ENCODE measurements around the gene VTI1A. TPM values are rescaled to one million over a fixed set of nuclear protein-coding genes. Genes with fewer than 3 reads are reported as not detected.

Gene VTI1A
- total and polyA plus RNA-seq, 2 of the 8 experiments (the other 6 are each of a cell fraction or from before 2014, with no cell fraction given), result 6.0 to 20.0 TPM

DNA sequence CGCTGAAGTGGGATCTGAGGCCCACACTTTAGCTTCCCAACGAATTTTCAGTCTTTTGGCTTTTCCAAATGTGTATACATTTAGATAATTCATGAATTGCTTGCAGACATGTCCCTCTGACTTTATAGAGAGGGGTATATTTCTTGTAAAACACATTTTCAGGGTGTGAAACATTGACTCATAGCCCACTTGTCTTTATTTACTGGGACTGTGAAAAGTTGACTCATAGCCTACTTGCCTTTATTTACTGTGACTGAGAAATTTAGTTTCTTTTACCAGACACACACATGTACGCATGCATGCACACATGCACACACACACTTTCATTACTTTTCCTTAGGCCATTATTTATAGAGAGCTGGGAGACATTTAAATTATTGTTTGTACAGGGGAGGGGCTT lies 79.1 kb downstream of the VTI1A start (continued):
- TF ChIP-seq, protein P1, sequence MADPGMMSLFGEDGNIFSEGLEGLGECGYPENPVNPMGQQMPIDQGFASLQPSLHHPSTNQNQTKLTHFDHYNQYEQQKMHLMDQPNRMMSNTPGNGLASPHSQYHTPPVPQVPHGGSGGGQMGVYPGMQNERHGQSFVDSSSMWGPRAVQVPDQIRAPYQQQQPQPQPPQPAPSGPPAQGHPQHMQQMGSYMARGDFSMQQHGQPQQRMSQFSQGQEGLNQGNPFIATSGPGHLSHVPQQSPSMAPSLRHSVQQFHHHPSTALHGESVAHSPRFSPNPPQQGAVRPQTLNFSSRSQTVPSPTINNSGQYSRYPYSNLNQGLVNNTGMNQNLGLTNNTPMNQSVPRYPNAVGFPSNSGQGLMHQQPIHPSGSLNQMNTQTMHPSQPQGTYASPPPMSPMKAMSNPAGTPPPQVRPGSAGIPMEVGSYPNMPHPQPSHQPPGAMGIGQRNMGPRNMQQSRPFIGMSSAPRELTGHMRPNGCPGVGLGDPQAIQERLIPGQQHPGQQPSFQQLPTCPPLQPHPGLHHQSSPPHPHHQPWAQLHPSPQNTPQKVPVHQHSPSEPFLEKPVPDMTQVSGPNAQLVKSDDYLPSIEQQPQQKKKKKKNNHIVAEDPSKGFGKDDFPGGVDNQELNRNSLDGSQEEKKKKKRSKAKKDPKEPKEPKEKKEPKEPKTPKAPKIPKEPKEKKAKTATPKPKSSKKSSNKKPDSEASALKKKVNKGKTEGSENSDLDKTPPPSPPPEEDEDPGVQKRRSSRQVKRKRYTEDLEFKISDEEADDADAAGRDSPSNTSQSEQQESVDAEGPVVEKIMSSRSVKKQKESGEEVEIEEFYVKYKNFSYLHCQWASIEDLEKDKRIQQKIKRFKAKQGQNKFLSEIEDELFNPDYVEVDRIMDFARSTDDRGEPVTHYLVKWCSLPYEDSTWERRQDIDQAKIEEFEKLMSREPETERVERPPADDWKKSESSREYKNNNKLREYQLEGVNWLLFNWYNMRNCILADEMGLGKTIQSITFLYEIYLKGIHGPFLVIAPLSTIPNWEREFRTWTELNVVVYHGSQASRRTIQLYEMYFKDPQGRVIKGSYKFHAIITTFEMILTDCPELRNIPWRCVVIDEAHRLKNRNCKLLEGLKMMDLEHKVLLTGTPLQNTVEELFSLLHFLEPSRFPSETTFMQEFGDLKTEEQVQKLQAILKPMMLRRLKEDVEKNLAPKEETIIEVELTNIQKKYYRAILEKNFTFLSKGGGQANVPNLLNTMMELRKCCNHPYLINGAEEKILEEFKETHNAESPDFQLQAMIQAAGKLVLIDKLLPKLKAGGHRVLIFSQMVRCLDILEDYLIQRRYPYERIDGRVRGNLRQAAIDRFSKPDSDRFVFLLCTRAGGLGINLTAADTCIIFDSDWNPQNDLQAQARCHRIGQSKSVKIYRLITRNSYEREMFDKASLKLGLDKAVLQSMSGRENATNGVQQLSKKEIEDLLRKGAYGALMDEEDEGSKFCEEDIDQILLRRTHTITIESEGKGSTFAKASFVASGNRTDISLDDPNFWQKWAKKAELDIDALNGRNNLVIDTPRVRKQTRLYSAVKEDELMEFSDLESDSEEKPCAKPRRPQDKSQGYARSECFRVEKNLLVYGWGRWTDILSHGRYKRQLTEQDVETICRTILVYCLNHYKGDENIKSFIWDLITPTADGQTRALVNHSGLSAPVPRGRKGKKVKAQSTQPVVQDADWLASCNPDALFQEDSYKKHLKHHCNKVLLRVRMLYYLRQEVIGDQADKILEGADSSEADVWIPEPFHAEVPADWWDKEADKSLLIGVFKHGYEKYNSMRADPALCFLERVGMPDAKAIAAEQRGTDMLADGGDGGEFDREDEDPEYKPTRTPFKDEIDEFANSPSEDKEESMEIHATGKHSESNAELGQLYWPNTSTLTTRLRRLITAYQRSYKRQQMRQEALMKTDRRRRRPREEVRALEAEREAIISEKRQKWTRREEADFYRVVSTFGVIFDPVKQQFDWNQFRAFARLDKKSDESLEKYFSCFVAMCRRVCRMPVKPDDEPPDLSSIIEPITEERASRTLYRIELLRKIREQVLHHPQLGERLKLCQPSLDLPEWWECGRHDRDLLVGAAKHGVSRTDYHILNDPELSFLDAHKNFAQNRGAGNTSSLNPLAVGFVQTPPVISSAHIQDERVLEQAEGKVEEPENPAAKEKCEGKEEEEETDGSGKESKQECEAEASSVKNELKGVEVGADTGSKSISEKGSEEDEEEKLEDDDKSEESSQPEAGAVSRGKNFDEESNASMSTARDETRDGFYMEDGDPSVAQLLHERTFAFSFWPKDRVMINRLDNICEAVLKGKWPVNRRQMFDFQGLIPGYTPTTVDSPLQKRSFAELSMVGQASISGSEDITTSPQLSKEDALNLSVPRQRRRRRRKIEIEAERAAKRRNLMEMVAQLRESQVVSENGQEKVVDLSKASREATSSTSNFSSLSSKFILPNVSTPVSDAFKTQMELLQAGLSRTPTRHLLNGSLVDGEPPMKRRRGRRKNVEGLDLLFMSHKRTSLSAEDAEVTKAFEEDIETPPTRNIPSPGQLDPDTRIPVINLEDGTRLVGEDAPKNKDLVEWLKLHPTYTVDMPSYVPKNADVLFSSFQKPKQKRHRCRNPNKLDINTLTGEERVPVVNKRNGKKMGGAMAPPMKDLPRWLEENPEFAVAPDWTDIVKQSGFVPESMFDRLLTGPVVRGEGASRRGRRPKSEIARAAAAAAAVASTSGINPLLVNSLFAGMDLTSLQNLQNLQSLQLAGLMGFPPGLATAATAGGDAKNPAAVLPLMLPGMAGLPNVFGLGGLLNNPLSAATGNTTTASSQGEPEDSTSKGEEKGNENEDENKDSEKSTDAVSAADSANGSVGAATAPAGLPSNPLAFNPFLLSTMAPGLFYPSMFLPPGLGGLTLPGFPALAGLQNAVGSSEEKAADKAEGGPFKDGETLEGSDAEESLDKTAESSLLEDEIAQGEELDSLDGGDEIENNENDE (IDR thresholded peaks at IDR 0.05; ENCODE audit: insufficient replicate concordance, low read length), result no peak
- TF ChIP-seq HDAC2 (IDR thresholded peaks at IDR 0.05; ENCODE audit: borderline replicate concordance in 1 of 2, low read depth in 2 of 2, low read length in 2 of 2) (no peak), SIX5 (IDR thresholded peaks at IDR 0.05; ENCODE audit: low read depth, low read length) (no peak), ZNF274 (IDR thresholded peaks at IDR 0.05; ENCODE audit: borderline replicate concordance, extremely low read depth, low read length) (no peak), BACH1 (IDR thresholded peaks at IDR 0.05; ENCODE audit: low read length) (no peak), BCL11A (IDR thresholded peaks at IDR 0.05; ENCODE audit: low read depth in 2 of 2, low read length in 2 of 2) (no peak)
- TF ChIP-seq, protein P2, sequence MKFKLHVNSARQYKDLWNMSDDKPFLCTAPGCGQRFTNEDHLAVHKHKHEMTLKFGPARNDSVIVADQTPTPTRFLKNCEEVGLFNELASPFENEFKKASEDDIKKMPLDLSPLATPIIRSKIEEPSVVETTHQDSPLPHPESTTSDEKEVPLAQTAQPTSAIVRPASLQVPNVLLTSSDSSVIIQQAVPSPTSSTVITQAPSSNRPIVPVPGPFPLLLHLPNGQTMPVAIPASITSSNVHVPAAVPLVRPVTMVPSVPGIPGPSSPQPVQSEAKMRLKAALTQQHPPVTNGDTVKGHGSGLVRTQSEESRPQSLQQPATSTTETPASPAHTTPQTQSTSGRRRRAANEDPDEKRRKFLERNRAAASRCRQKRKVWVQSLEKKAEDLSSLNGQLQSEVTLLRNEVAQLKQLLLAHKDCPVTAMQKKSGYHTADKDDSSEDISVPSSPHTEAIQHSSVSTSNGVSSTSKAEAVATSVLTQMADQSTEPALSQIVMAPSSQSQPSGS (IDR thresholded peaks at IDR 0.05; ENCODE audit: low read length), result no peak
